ENCODE measurements around the gene IRGC. TPM values are rescaled to one million over a fixed set of nuclear protein-coding genes. Genes with fewer than 3 reads are reported as not detected.

Gene IRGC
- total and polyA plus RNA-seq, 2 of the 13 experiments (the other 11 are each of a cell fraction or from before 2014, with no cell fraction given) = not detected

- Histone ChIP-seq H3K9ac (ENCODE audit: insufficient read depth, low read depth, low read length) (no peak overlapping the region), H3K79me2 (ENCODE audit: insufficient read depth, low read length) (no peaks in the 10 kb centered on the region), H4K20me1 (ENCODE audit: insufficient read depth, low read length) (no peaks in the 10 kb centered on the region), H3K27me3 (ENCODE audit: control insufficient read depth in 1 of 2, insufficient read depth in 2 of 2, low read length in 2 of 2) (no peaks in the 10 kb centered on the region; a peak in 1 of 5 replicates), H3K27ac (ENCODE audit: extremely low read length, insufficient read depth, low read length) (no peak overlapping the region), H3K36me3 (replicated peaks in 1 of 2; ENCODE audit: control insufficient read depth in 1 of 2, insufficient read depth in 2 of 2, low read length in 2 of 2) (no peaks in the 10 kb centered on the region), H3K9me3 (ENCODE audit: low read length) (peaks cover 7% of the 10 kb centered on the region; the same call in 1 of the 2 replicates), H3K4me3 (replicated peaks in 1 of 3; ENCODE audit: insufficient read depth in 1 of 3, low read depth in 2 of 3, low read length in 3 of 3) (no peak overlapping the region), H3K4me1 (ENCODE audit: insufficient read depth, low read length) (no peaks in the 10 kb centered on the region), H3K4me2 (ENCODE audit: low read depth, low read length) (no peak overlapping the region), H2AFZ (ENCODE audit: low read length) (no peak overlapping the region)
- no peak for FAIRE-seq
- in situ Hi-C loops (cut with HindIII; ENCODE audit: extremely low pct_ligation_motif_present, low pct_unique_long_range_greater_than_20kb) = no loop called here
- CTCF ChIA-PET (ENCODE audit: low intra/inter-chr PET ratio, low total read pairs) = no interaction called here
- WGBS (ENCODE audit: low lambda C conversion rate) = 12% methylated on average over 9 of the region's 10 CpGs
- POLR2A ChIA-PET = no interaction called here
- DNase-seq (ENCODE audit: low spot score) = no peak
- intact Hi-C loops (cut with micrococcal nuclease; ENCODE audit: unreplicated experiment) = no loop called here
- TF ChIP-seq ZNF121 (CRISPR knock-in tag; IDR thresholded peaks at IDR 0.05) (peak; percentile 33; the same call in 1 of the 2 replicates), ZNF205 (CRISPR knock-in tag; IDR thresholded peaks at IDR 0.05) (no peak), ZNF629 (CRISPR knock-in tag; conservative IDR thresholded peaks at IDR 0.05) (peak; percentile 50; the same call in 1 of the 2 replicates)
- no TSS peak for BruUV-seq (replicated peaks)
- no peak for ATAC-seq
Observed at GRCh38 chr19:43688059-43688701, 27.7 kb upstream of the IRGC start.

- Histone ChIP-seq H3K9ac (ENCODE audit: insufficient read depth, low read depth, low read length) (no peak overlapping the region), H3K79me2 (ENCODE audit: insufficient read depth, low read length) (no peaks in the 10 kb centered on the region), H3K4me1 (ENCODE audit: insufficient read depth, low read length) (no peaks in the 10 kb centered on the region), H4K20me1 (ENCODE audit: insufficient read depth, low read length) (no peaks in the 10 kb centered on the region), H3K27ac (ENCODE audit: extremely low read length, insufficient read depth, low read length) (no peak overlapping the region), H3K9me3 (ENCODE audit: low read length) (peaks cover 7% of the 10 kb centered on the region; the same call in 1 of the 2 replicates), H3K4me2 (ENCODE audit: low read depth, low read length) (no peak overlapping the region), H2AFZ (ENCODE audit: low read length) (no peak overlapping the region), H3K4me3 (replicated peaks in 1 of 3; ENCODE audit: insufficient read depth in 1 of 3, low read depth in 2 of 3, low read length in 3 of 3) (no peak overlapping the region), H3K36me3 (replicated peaks in 1 of 2; ENCODE audit: control insufficient read depth in 1 of 2, insufficient read depth in 2 of 2, low read length in 2 of 2) (no peaks in the 10 kb centered on the region), H3K27me3 (ENCODE audit: control insufficient read depth in 1 of 2, insufficient read depth in 2 of 2, low read length in 2 of 2) (no peaks in the 10 kb centered on the region)
- WGBS (ENCODE audit: low lambda C conversion rate) = 3% methylated on average over 3 of the region's 3 CpGs
- intact Hi-C loops (cut with micrococcal nuclease; ENCODE audit: unreplicated experiment) = no loop called here
- in situ Hi-C loops (cut with HindIII; ENCODE audit: extremely low pct_ligation_motif_present, low pct_unique_long_range_greater_than_20kb) = no loop called here
- ChIA-PET POLR2A (no interaction called here), CTCF (ENCODE audit: low intra/inter-chr PET ratio, low total read pairs) (no interaction called here)
- FAIRE-seq (no peak), DNase-seq (ENCODE audit: low spot score) (no peak), ATAC-seq (no peak)
- TF ChIP-seq ETS1 (CRISPR knock-in tag; IDR thresholded peaks at IDR 0.05) (no peak), ZNF772 (CRISPR knock-in tag; IDR thresholded peaks at IDR 0.05) (no peak), SMAD1 (CRISPR knock-in tag; IDR thresholded peaks at IDR 0.05; ENCODE audit: borderline replicate concordance, low read depth) (no peak), SRF (IDR thresholded peaks at IDR 0.05; ENCODE audit: low read depth, low read length) (no peak), PCBP1 (IDR thresholded peaks at IDR 0.05; ENCODE audit: borderline replicate concordance, low read depth, low read length) (no peak), FOXJ3 (CRISPR knock-in tag; IDR thresholded peaks at IDR 0.05; ENCODE audit: borderline replicate concordance) (no peak)
- no TSS peak for BruUV-seq (replicated peaks)
Observed at GRCh38 chr19:43690444-43690843, 25.4 kb upstream of the IRGC start.

All from HepG2 (cell line).